ENCODE data around the gene TRIM62.

DNA sequence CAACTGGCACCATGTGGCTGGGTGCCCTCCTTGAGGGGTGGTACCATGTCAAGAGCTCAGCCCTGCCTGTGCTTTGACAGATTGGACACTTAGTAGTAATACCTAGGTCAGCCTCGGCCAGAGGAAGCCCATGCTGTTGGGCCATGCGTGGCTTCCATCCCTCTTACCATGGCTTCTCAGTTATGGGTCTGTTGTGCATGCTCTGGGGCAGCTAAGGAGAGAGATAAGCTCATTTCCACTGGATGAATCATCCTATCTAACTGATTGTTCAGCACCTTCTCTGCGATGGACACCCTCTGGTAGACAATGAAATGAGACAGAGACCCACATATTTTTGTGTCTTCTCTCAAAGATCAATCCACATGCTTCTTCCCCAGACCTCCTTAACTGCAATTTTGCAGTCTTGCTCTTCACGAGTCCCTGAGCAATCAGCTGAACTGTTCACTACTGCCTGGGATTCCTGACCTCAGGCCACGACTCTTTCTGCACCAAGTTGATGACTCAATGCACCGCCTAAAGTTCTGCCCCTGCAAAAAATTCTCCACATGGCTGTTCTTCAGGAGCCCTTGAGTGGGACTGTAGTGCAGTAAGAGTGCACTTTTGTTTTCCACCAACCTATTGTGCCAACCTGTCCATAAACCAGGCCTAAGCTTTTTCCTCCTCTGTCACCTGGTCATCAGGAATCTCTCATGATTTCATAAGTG lies 6.9 kb upstream of the TRIM62 start:
- TF ChIP-seq, protein P1, sequence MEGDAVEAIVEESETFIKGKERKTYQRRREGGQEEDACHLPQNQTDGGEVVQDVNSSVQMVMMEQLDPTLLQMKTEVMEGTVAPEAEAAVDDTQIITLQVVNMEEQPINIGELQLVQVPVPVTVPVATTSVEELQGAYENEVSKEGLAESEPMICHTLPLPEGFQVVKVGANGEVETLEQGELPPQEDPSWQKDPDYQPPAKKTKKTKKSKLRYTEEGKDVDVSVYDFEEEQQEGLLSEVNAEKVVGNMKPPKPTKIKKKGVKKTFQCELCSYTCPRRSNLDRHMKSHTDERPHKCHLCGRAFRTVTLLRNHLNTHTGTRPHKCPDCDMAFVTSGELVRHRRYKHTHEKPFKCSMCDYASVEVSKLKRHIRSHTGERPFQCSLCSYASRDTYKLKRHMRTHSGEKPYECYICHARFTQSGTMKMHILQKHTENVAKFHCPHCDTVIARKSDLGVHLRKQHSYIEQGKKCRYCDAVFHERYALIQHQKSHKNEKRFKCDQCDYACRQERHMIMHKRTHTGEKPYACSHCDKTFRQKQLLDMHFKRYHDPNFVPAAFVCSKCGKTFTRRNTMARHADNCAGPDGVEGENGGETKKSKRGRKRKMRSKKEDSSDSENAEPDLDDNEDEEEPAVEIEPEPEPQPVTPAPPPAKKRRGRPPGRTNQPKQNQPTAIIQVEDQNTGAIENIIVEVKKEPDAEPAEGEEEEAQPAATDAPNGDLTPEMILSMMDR (IDR thresholded peaks at IDR 0.05; ENCODE audit: poor library complexity) = no peak
- TF ChIP-seq EZH2 (IDR thresholded peaks at IDR 0.05; ENCODE audit: borderline replicate concordance) = no peak
- no peak for TF ChIP-seq EZH2phosphoT487 (IDR thresholded peaks at IDR 0.05; ENCODE audit: low read depth, severe bottlenecking, unreplicated experiment)

All from hepatocyte (in vitro differentiated cells).